ENCODE measurements around the gene HNRNPA1L2. TPM values are rescaled to one million over a fixed set of nuclear protein-coding genes. Genes with fewer than 3 reads are reported as not detected.
"Not testable (repeated sequence)": the region's sequence is repeated elsewhere in the genome, so short reads cannot be mapped to it uniquely, and the experiment has no call there.

HNRNPA1L2 gene
- total and polyA plus RNA-seq, 10 donors = 6.7 to 23.2 (median 10.2) TPM

DNA sequence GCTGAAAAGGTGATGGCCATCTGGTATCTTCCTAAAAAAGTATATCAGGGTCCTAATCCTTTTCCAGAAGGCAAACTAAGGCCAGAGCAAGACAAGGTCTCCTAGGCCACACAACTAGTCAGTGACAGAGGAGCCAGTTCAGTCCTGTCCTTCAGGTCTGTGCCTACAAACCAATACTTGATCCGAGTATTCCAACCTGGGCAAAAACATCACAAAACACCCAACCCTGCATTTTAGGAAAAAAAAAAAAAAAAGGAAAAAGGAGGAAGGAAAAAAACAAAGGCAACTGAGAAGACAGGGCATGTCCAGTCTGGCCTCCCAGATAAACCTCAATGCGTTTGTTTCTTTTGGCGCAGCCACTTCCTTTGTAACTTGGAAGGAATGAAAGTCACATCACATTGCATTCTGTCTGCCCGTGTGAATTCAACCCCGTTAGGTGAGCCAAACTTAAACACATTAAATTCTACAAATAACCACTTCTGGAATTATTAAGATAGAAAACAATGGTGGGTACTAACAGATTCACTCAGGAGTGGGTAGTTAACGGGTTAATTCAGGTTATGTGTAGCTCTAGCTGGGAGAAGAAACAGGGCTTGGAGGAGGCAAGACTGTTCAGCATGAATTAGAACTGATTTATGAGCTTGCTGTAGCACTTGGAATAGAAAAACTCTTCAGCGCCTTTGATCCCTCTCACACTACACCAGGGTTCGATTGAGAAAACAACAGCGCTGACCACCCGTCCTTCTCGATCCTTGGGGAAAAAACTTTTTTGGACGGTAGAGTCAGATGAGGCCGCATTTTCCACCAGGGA lies 43.0 kb upstream of the HNRNPA1L2 start:
- H3K9me3 ChIP-seq = no peaks in the 10 kb centered on the region
- TF ChIP-seq POLR2AphosphoS5 (IDR thresholded peaks at IDR 0.05) = no peak
- no peak for TF ChIP-seq CTCF (IDR thresholded peaks at IDR 0.05 in 8 of 11, conservative IDR thresholded peaks at IDR 0.05 in 3 of 11)
- no peak for TF ChIP-seq POLR2A (IDR thresholded peaks at IDR 0.05)
- H3K36me3 ChIP-seq = no peaks in the 10 kb centered on the region
- peaks cover 6 to 23% (median 19%) of the 10 kb centered on the region in 6 donors for H3K4me1 ChIP-seq
- intact Hi-C loops (cut with DNase I; ENCODE audit: low total_unique reads) = no loop called here
- 17 to 22% (median 21%) methylated on average over 13 of the region's 13 CpGs for WGBS, 5 donors
- H3K27me3 ChIP-seq (replicated peaks in 1 of 7) = peaks cover 0 to 21% (median 17%) of the 10 kb centered on the region in 7 donors
- DNase-seq = no peak
- peak overlapping the region in 7 of 8 donors; percentile 5 to 74 (median 63) for H3K27ac ChIP-seq
- H3K4me3 ChIP-seq = peak overlapping the region in 7 of 8 donors; percentile 30 to 82 (median 51)

DNA sequence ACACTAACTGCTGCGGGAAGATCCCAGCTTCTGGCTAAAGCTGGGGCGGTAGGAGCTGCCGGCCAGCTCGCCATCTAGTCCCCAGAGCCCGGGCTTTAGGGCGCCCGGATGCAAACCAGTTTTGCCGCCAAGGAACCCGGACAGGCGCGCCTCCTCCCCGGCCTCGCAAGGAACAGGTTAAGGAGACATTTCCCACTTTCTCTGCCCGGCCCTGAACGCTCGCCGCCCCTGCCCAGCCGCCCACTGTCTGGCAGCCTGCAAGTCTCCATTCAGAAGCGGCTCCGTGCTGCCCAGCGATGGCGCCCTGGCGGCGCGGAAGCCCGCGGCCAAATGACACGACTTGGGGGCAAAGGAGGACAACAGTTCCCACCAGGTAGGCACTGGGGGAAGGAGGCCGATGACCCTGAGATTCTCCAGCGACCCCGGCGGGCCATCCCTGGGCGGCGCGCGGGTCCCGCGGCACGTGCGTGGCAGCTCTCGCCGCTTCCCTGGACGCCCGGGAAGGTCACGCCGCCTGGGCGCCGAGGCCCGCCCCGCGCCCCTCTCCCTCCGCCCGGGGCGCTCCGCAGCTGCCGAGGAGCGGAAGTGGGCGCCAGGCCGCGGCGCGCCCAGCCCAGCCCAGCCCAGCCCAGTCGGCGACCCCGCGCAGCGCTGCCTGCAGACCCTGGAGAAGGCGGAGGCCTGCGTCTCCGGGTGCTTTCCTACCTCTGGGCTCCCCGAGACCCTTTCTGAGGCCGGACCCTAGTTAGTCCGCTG lies 42.2 kb upstream of the HNRNPA1L2 start:
- no peaks in the 10 kb centered on the region for H3K36me3 ChIP-seq
- peaks cover 6 to 23% (median 19%) of the 10 kb centered on the region in 6 donors for H3K4me1 ChIP-seq
- intact Hi-C loops (cut with DNase I; ENCODE audit: low total_unique reads) = no loop called here
- H3K27ac ChIP-seq = peak overlapping the region in 6 of 8 donors; percentile 56 to 74 (median 63)
- H3K27me3 ChIP-seq (replicated peaks in 1 of 7) = peaks cover 0 to 21% (median 17%) of the 10 kb centered on the region in 7 donors
- 1 to 8% (median 7%) methylated on average over 50 to 73 of the region's 73 CpGs for WGBS, 5 donors
- DNase-seq = peak; percentile 77
- H3K4me3 ChIP-seq = peak overlapping the region; percentile 9 to 82 (median 47)
- TF ChIP-seq CTCF (IDR thresholded peaks at IDR 0.05 in 8 of 11, conservative IDR thresholded peaks at IDR 0.05 in 3 of 11) = no peak
- no peak for TF ChIP-seq POLR2AphosphoS5 (IDR thresholded peaks at IDR 0.05)
- no peak for TF ChIP-seq POLR2A (IDR thresholded peaks at IDR 0.05)
- no peaks in the 10 kb centered on the region for H3K9me3 ChIP-seq

- no peak for TF ChIP-seq CTCF (IDR thresholded peaks at IDR 0.05 in 8 of 11, conservative IDR thresholded peaks at IDR 0.05 in 3 of 11)
- peaks cover 0 to 21% (median 17%) of the 10 kb centered on the region in 7 donors for H3K27me3 ChIP-seq (replicated peaks in 1 of 7)
- H3K36me3 ChIP-seq = no peaks in the 10 kb centered on the region
- peak overlapping the region in 7 of 8 donors; percentile 30 to 82 (median 51) for H3K4me3 ChIP-seq
- intact Hi-C loops (cut with DNase I; ENCODE audit: low total_unique reads) = no loop called here
- peak overlapping the region in 4 of 8 donors; percentile 56 to 74 (median 68) for H3K27ac ChIP-seq
- DNase-seq = no peak
- 50 to 71% (median 66%) methylated on average over 3 of the region's 3 CpGs for WGBS, 5 donors
- H3K9me3 ChIP-seq = no peaks in the 10 kb centered on the region
- H3K4me1 ChIP-seq = peaks cover 6 to 23% (median 19%) of the 10 kb centered on the region in 6 donors
Observed at GRCh38 chr13:52600666-52601065, 41.6 kb upstream of the HNRNPA1L2 start.

DNA sequence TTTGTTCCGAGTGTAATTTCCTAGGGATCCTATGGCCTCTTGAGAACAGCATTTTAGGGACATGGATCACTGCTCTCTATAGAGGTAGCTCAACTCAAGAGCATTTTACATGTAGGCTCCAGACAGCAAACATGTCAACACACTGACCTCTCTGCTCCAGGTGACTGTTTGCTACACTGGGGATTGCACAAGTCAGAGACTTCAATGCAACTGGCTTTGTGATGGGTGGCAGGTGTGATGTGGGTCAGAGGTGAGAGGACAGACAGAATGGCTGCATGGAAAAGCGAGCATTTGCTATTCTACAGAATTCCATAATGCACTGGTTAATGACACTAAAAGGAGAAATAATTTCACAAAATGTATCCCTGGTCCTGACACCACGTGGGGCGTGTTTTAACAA lies 38.9 kb upstream of the HNRNPA1L2 start:
- intact Hi-C loops (cut with DNase I; ENCODE audit: low total_unique reads); DNase-seq; H3K36me3 ChIP-seq; H3K27ac ChIP-seq; H3K9me3 ChIP-seq; H3K4me3 ChIP-seq: not testable (repeated sequence)
- Histone ChIP-seq H3K27me3 (replicated peaks in 1 of 7) (peaks cover 0 to 21% (median 17%) of the 10 kb centered on the region in 7 donors), H3K4me1 (peaks cover 6 to 23% (median 19%) of the 10 kb centered on the region in 6 donors)
- WGBS, 5 donors = 80 to 98% (median 94%) methylated on average over 2 to 4 of the region's 4 CpGs

DNA sequence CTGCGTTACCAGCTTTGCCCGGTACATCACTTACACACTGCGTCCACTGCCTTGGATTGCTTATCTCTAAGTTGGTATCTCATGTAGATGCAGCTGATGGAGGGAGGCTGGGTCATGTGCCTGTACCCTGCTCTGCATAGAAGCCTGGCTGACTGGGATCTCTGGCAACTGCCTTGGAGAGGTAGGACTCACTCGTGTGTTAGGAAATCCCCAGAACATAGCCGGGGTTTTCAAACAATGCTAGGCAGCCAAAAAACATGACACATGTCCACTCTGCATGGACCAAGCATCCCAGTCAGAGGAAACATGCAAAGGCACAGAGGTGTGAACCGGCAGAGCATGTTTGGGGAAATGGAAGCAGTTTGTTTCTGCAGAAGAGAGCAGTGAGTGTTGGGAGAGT lies 36.1 kb upstream of the HNRNPA1L2 start:
- H3K36me3 ChIP-seq; intact Hi-C loops (cut with DNase I; ENCODE audit: low total_unique reads); H3K9me3 ChIP-seq; H3K27ac ChIP-seq; H3K27me3 ChIP-seq (replicated peaks in 1 of 7); H3K4me3 ChIP-seq; DNase-seq; H3K4me1 ChIP-seq: not testable (repeated sequence)
- 77 to 85% (median 83%) methylated on average over 3 to 6 of the region's 6 CpGs for WGBS, 5 donors

- 44 to 77% (median 57%) methylated on average over 1 of the region's 1 CpG for WGBS, 5 donors
- H3K27ac ChIP-seq; H3K4me1 ChIP-seq; H3K9me3 ChIP-seq; intact Hi-C loops (cut with DNase I; ENCODE audit: low total_unique reads); H3K36me3 ChIP-seq; H3K4me3 ChIP-seq; H3K27me3 ChIP-seq (replicated peaks in 1 of 7); DNase-seq: not testable (repeated sequence)
Observed at GRCh38 chr13:52606795-52607194, 35.4 kb upstream of the HNRNPA1L2 start.

GRCh38 chr13:52608184-52608583 lies 34.0 kb upstream of the HNRNPA1L2 start:
- H3K36me3 ChIP-seq; H3K4me1 ChIP-seq; DNase-seq; intact Hi-C loops (cut with DNase I; ENCODE audit: low total_unique reads); H3K27me3 ChIP-seq (replicated peaks in 1 of 7); H3K9me3 ChIP-seq; H3K4me3 ChIP-seq; H3K27ac ChIP-seq: not testable (repeated sequence)
- WGBS, 5 donors = 37 to 45% (median 41%) methylated on average over 8 of the region's 8 CpGs

Measured in spleen (tissue), 11 donors.